ENCODE results near the gene RBKS.

DNA sequence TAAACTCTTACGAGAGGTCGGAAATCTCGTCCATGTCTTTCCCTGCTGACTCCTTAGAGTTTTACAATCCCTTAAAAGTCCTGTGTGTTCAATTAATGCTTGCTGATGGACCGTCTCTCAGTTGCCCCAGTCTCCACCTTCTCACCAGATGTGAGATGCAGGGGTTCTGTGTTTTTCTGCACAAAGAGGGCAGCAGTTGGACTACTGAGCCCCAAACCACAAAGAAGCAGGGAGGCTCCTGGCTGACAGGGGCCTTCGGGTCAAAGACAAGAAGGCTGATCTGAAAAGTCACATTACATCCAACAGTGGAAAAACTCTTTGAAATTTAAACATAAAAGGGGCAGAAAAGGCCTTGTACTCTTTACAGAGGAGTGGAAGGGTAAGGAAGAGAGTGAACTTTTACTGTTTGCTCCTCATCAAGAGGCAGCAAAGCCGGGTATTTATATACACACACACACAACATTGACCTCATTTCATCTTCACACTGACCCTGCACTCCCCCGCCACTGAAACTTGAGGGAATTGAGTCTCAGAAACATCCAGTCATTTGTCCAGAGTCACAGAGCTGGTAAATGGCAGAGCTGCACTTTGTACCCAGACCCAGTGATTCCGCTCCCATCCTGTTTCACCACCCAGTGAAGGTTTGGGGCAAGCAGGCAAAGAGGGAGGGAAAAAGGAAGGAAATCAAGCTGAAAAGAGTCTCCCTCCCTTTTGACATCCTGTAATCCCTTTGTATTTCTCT lies 94.9 kb downstream of the RBKS start:
- no peak for TF ChIP-seq MYNN (tag by site-specific recombination; IDR thresholded peaks at IDR 0.05; ENCODE audit: borderline replicate concordance)
- TF ChIP-seq ZNF785 (tag by site-specific recombination; IDR thresholded peaks at IDR 0.05), result no peak

All from HEK293 (cell line).